Neural progenitor cell (in vitro differentiated cells): Measurements from ENCODE around the gene FOXL2NB. TPM values are rescaled to one million over a fixed set of nuclear protein-coding genes. Genes with fewer than 3 reads are reported as not detected.
A peak's percentile ranks its signal among the peaks of the same experiment; 100 is the strongest.

Experiments
- DNase-seq: peaks from one replicate; pipeline ENCODE4 v3.0.0-alpha.2; 2016; ENCODE audit warnings: low spot score
- H2AFZ ChIP-seq: fragments of 200-600 bp; sonication (generic); replicated peaks from 2 replicates; pipeline ENCODE4 v1.6.1; 2016; ENCODE audit warnings: antibody characterized with exemption
- H3F3A ChIP-seq: fragments of 200-600 bp; sonication (generic); 2 replicates; pipeline ENCODE4 v1.6.1; 2016; ENCODE audit warnings: antibody characterized with exemption, low read depth
- H3K27ac ChIP-seq: fragments of 200-600 bp; sonication (generic); 2 replicates; pipeline ENCODE4 v1.5.1; 2016; ENCODE audit warnings: mild to moderate bottlenecking
- H3K27me3 ChIP-seq: fragments of 200-600 bp; sonication (generic); 2 replicates; pipeline ENCODE4 v1.6.1; 2016; ENCODE audit warnings: mild to moderate bottlenecking, moderate library complexity
- H3K36me3 ChIP-seq: fragments of 200-600 bp; sonication (generic); 2 replicates; pipeline ENCODE4 v1.5.1; 2016
- H3K4me1 ChIP-seq: fragments of 200-600 bp; sonication (generic); 2 replicates; pipeline ENCODE4 v1.6.1; 2016; ENCODE audit warnings: mixed run types
- H3K4me2 ChIP-seq: fragments of 200-600 bp; sonication (generic); 2 replicates; pipeline ENCODE4 v1.6.1; 2016
- H3K4me3 ChIP-seq: fragments of 200-600 bp; sonication (generic); 2 replicates; pipeline ENCODE4 v1.5.1; 2016
- H3K79me2 ChIP-seq: fragments of 200-600 bp; sonication (generic); 2 replicates; pipeline ENCODE4 v1.6.1; 2016; ENCODE audit warnings: low read depth
- H3K9ac ChIP-seq: fragments of 200-600 bp; sonication (generic); 2 replicates; pipeline ENCODE4 v1.6.1; 2016
- H3K9me3 ChIP-seq: fragments of 200-600 bp; sonication (generic); 2 replicates; pipeline ENCODE4 v1.5.1; 2016; ENCODE audit warnings: low read depth
- H4K20me1 ChIP-seq: fragments of 200-600 bp; sonication (generic); 2 replicates; pipeline ENCODE4 v1.6.1; 2016; ENCODE audit warnings: low read depth
- H3K27ac Mint-ChIP-seq: 3 replicates; pipeline ENCODE4 v1.8.0; 2021; ENCODE audit warnings: mixed read lengths
- H3K27me3 Mint-ChIP-seq: 2 replicates; pipeline ENCODE4 v1.8.0; 2022; ENCODE audit warnings: low read depth, mild to moderate bottlenecking, inconsistent platforms, moderate library complexity, mixed read lengths; ENCODE audit not compliant: insufficient read depth
- H3K36me3 Mint-ChIP-seq: 3 replicates; pipeline ENCODE4 v1.8.0; 2021; ENCODE audit warnings: mixed read lengths
- H3K4me1 Mint-ChIP-seq: 3 replicates; pipeline ENCODE4 v1.8.0; 2021; ENCODE audit warnings: mixed read lengths
- H3K4me3 Mint-ChIP-seq: 3 replicates; pipeline ENCODE4 v1.8.0; 2021; ENCODE audit warnings: mild to moderate bottlenecking, moderate library complexity, mixed read lengths
- H3K9me3 Mint-ChIP-seq: 3 replicates; pipeline ENCODE4 v1.8.0; 2020; ENCODE audit warnings: mixed read lengths
- CTCF ChIP-seq: fragments of 200-600 bp; sonication (generic); IDR thresholded peaks from 2 replicates; pipeline ENCODE4 v1.5.1; 2017; ENCODE audit warnings: antibody characterized with exemption, mild to moderate bottlenecking
- EZH2 ChIP-seq: fragments of 200-600 bp; sonication (generic); IDR thresholded peaks from 2 replicates; pipeline ENCODE4 v1.6.1; 2017; ENCODE audit warnings: antibody characterized with exemption, mild to moderate bottlenecking, moderate library complexity
- EZH2phosphoT487 ChIP-seq: fragments of 200-600 bp; sonication (generic); IDR thresholded peaks from 2 replicates; pipeline ENCODE4 v1.6.1; 2017; ENCODE audit warnings: antibody characterized with exemption
- total RNA-seq: library from RNA; depleted of rRNA; stranded (reverse); fragments of >200 nt; gene quantifications from 2 replicates; pipeline ENCODE4 v1.2.3, GENCODE V29; 2015; ENCODE audit warnings: low replicate concordance

FOXL2NB gene
- total RNA-seq, 1 donor from 2014 or later: 0.09 TPM

- peaks cover 31% of the 10 kb centered on the region for H3F3A ChIP-seq
- no peak overlapping the region for H2AFZ ChIP-seq
- H3K4me2 ChIP-seq: no peak overlapping the region
- Mint-ChIP-seq H3K27ac (no peak overlapping the region), H3K36me3 (no peaks in the 10 kb centered on the region), H3K27me3 (peaks cover 81% of the 10 kb centered on the region), H3K4me3 (no peak overlapping the region), H3K4me1 (peaks cover 36% of the 10 kb centered on the region), H3K9me3 (no peaks in the 10 kb centered on the region)
- no peak for TF ChIP-seq EZH2
- TF ChIP-seq EZH2phosphoT487: no peak
- TF ChIP-seq CTCF: no peak
- H3K36me3 ChIP-seq: no peaks in the 10 kb centered on the region
- no peak overlapping the region for H3K4me3 ChIP-seq
- H3K9me3 ChIP-seq: no peaks in the 10 kb centered on the region
- peaks cover 94% of the 10 kb centered on the region for H4K20me1 ChIP-seq
- H3K27ac ChIP-seq: no peak overlapping the region
- no peak overlapping the region for H3K9ac ChIP-seq
- peaks cover 54% of the 10 kb centered on the region for H3K4me1 ChIP-seq
- no peak for DNase-seq
- H3K79me2 ChIP-seq: no peaks in the 10 kb centered on the region
- H3K27me3 ChIP-seq: peaks cover 100% of the 10 kb centered on the region
These were observed 4.7 kb upstream of the FOXL2NB start for GRCh38 chr3:138942271-138942670.

- Histone ChIP-seq H3F3A (peaks cover 27% of the 10 kb centered on the region), H3K79me2 (no peaks in the 10 kb centered on the region), H3K4me1 (peaks cover 56% of the 10 kb centered on the region), H3K9ac (no peak overlapping the region), H3K27me3 (peaks cover 100% of the 10 kb centered on the region), H2AFZ (no peak overlapping the region), H3K4me3 (no peak overlapping the region), H3K27ac (no peak overlapping the region), H3K4me2 (peak overlapping the region; percentile 34), H4K20me1 (peaks cover 94% of the 10 kb centered on the region), H3K36me3 (no peaks in the 10 kb centered on the region), H3K9me3 (no peaks in the 10 kb centered on the region)
- peaks cover 35% of the 10 kb centered on the region for H3K4me1 Mint-ChIP-seq
- H3K27me3 Mint-ChIP-seq: peaks cover 81% of the 10 kb centered on the region
- peak; percentile 67 for DNase-seq
- no peak overlapping the region for H3K27ac Mint-ChIP-seq
- TF ChIP-seq EZH2phosphoT487 (no peak), CTCF (peak; percentile 20)
- no peaks in the 10 kb centered on the region for H3K36me3 Mint-ChIP-seq
- no peaks in the 10 kb centered on the region for H3K9me3 Mint-ChIP-seq
- no peak overlapping the region for H3K4me3 Mint-ChIP-seq
These were observed 4.0 kb upstream of the FOXL2NB start for GRCh38 chr3:138942861-138943623.

GRCh38 chr3:138943724-138944653 is 3.0 kb upstream of the FOXL2NB start:
- no peak overlapping the region for H3K27ac Mint-ChIP-seq
- H3K4me3 Mint-ChIP-seq: peak overlapping the region; percentile 83
- no peaks in the 10 kb centered on the region for H3K79me2 ChIP-seq
- peak overlapping the region; percentile 69 for H3K4me2 ChIP-seq
- H3K9me3 ChIP-seq: no peaks in the 10 kb centered on the region
- no peaks in the 10 kb centered on the region for H3K9me3 Mint-ChIP-seq
- TF ChIP-seq CTCF (no peak), EZH2 (no peak), EZH2phosphoT487 (no peak)
- no peaks in the 10 kb centered on the region for H3K36me3 Mint-ChIP-seq
- peak; percentile 59 for DNase-seq
- H3K27me3 Mint-ChIP-seq: peaks cover 81% of the 10 kb centered on the region
- H4K20me1 ChIP-seq: peaks cover 94% of the 10 kb centered on the region
- H3K27me3 ChIP-seq: peaks cover 100% of the 10 kb centered on the region
- H3K36me3 ChIP-seq: no peaks in the 10 kb centered on the region
- H3F3A ChIP-seq: peaks cover 18% of the 10 kb centered on the region
- no peak overlapping the region for H3K27ac ChIP-seq
- H3K9ac ChIP-seq: no peak overlapping the region
- peak overlapping the region; percentile 28 for H3K4me3 ChIP-seq
- H2AFZ ChIP-seq: no peak overlapping the region
- H3K4me1 Mint-ChIP-seq: peaks cover 28% of the 10 kb centered on the region
- peaks cover 47% of the 10 kb centered on the region for H3K4me1 ChIP-seq
